Esophagus squamous epithelium (tissue), 5 donors: ENCODE results near the gene ATP2A3. TPM values are rescaled to one million over a fixed set of nuclear protein-coding genes. Genes with fewer than 3 reads are reported as not detected.
A peak's percentile ranks its signal among the peaks of the same experiment; 100 is the strongest.

Experiments used
- DNase-seq: peaks from one replicate; lab custom pipeline; 2025; lab: John Stamatoyannopoulos, UW
- H3K27ac ChIP-seq, 4 donors: fragments of 200-600 bp; sonication (generic); one replicate each; pipeline ENCODE4 v1.5.1; 2016 to 2019; ENCODE audit warnings: mild to moderate bottlenecking in 1 of 4
- H3K27me3 ChIP-seq, 4 donors: fragments of 200-600 bp; sonication (generic); 1 replicate in 3 of 4; 2 replicates in 1 of 4; pipeline versions ENCODE4 v1.5.1 to v1.6.0; 2017 to 2021; ENCODE audit warnings: antibody characterized with exemption in 1 of 4
- H3K36me3 ChIP-seq, 3 donors: fragments of 200-600 bp; sonication (generic); one replicate each; pipeline ENCODE4 v1.5.1; 2016 to 2019
- H3K4me1 ChIP-seq, 3 donors: fragments of 200-600 bp; sonication (generic); one replicate each; pipeline ENCODE4 v1.5.1; 2017 to 2019
- H3K4me3 ChIP-seq, 4 donors: fragments of 200-600 bp; sonication (generic); 1 replicate in 3 of 4; 2 replicates in 1 of 4; pipeline ENCODE4 v1.5.1; 2016 to 2019; ENCODE audit warnings: mild to moderate bottlenecking in 2 of 4, moderate library complexity in 1 of 4
- H3K9me3 ChIP-seq, 3 donors: fragments of 200-600 bp; sonication (generic); one replicate each; pipeline ENCODE4 v1.5.1; 2016 to 2019
- POLR2A ChIP-seq, 4 donors: fragments of 450-650 bp; IDR thresholded peaks; one replicate each; pipeline ENCODE4 v1.6.1; 2017; ENCODE audit warnings: antibody characterized with exemption in 4 of 4, mild to moderate bottlenecking in 4 of 4, moderate library complexity in 3 of 4
- WGBS, 2 donors: methylation state at CpG; one replicate each; pipeline ENCODE4 v1.1.5; 2018; 5-methylcytosine and 5-hydroxymethylcytosine counted together
- intact Hi-C: fragments of 100-400 bp; cut with DNase I; formaldehyde crosslinking; loops from one replicate; pipeline ENCODE4 v1.15.0; 2022
- total RNA-seq, 4 donors: library from RNA; depleted of rRNA; stranded (reverse); fragments of >200 nt; gene quantifications; one replicate each; pipeline ENCODE4 v1.1.0, GENCODE V29; 2016
- TF ChIP-seq, protein P1 (sequence below), 6 experiments: fragments of 450-650 bp in 4 of 6; fragments of 200-600 bp in 2 of 6; sonication (generic) in 2 of 6; IDR thresholded peaks; one replicate each; pipeline ENCODE4 v1.5.1; 2016 to 2019; ENCODE audit warnings: antibody characterized with exemption in 6 of 6, mild to moderate bottlenecking in 4 of 6, moderate library complexity in 4 of 6
- donor health status: DM: yes; HTN: yes; CAD: no.

The ATP2A3 gene
- total RNA-seq, 4 donors from 2014 or later: 2.7 to 9.9 (median 5.3) TPM

DNA sequence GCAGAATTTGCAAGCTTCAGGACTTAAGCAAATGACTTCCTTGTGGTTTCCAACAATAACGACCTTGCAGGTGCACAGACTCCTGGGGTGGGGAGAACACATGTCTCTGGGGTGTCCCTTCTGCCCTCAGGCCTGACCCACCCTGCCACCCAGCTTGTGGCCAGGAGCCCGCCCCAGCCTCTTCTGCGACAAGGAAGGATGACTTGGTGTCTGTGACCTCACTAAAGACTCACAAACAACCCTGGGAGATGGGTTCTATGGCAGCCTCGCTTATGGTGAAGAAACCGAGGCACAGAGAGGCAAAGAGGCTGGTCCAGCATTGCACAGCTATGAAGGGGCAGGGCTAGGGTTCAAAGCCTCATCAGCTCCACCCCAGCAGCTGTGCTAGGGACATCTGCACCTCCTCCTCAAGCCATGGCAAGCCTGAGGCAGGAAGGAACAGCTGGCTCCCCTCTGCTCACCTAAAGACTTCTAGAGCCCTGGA, 2.6 kb downstream of the ATP2A3 start:
- peak; percentile 40 for DNase-seq
- Histone ChIP-seq H3K27ac (peak overlapping the region in 2 of 4 donors; percentile 28 to 29), H3K36me3 (no peaks in the 10 kb centered on the region), H3K4me1 (peaks cover 24 to 77% (median 28%) of the 10 kb centered on the region in 3 donors), H3K4me3 (peak overlapping the region in 2 of 4 donors; percentile 5 to 84), H3K9me3 (no peaks in the 10 kb centered on the region), H3K27me3 (peaks cover 3 to 47% (median 6%) of the 10 kb centered on the region in 4 donors)
- intact Hi-C loops: no loop called here
- TF ChIP-seq, protein P1, sequence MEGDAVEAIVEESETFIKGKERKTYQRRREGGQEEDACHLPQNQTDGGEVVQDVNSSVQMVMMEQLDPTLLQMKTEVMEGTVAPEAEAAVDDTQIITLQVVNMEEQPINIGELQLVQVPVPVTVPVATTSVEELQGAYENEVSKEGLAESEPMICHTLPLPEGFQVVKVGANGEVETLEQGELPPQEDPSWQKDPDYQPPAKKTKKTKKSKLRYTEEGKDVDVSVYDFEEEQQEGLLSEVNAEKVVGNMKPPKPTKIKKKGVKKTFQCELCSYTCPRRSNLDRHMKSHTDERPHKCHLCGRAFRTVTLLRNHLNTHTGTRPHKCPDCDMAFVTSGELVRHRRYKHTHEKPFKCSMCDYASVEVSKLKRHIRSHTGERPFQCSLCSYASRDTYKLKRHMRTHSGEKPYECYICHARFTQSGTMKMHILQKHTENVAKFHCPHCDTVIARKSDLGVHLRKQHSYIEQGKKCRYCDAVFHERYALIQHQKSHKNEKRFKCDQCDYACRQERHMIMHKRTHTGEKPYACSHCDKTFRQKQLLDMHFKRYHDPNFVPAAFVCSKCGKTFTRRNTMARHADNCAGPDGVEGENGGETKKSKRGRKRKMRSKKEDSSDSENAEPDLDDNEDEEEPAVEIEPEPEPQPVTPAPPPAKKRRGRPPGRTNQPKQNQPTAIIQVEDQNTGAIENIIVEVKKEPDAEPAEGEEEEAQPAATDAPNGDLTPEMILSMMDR (IDR thresholded peaks at IDR 0.05): no peak
- TF ChIP-seq POLR2A (IDR thresholded peaks at IDR 0.05): peak in 1 of 4 donors; percentile 20
- 76% methylated on average over 4 of the region's 5 CpGs; no CpG with 5 or more reads in 1 of the 2 donors for WGBS, 2 donors

GRCh38 chr17:3960764-3961163, 3.5 kb downstream of the ATP2A3 start:
- no peak for DNase-seq
- H3K4me3 ChIP-seq: peak overlapping the region in 1 of 4 donors; percentile 18
- H3K27ac ChIP-seq: peak overlapping the region in 2 of 4 donors; percentile 51 to 64
- peaks cover 3 to 45% (median 6%) of the 10 kb centered on the region in 4 donors for H3K27me3 ChIP-seq
- intact Hi-C loops: no loop called here
- no peaks in the 10 kb centered on the region for H3K9me3 ChIP-seq
- H3K36me3 ChIP-seq: no peaks in the 10 kb centered on the region
- WGBS, 2 donors: 62 to 72% methylated on average over 13 to 14 of the region's 14 CpGs
- TF ChIP-seq, protein P1 (IDR thresholded peaks at IDR 0.05): no peak
- no peak for TF ChIP-seq POLR2A (IDR thresholded peaks at IDR 0.05)
- peaks cover 24 to 78% (median 28%) of the 10 kb centered on the region in 3 donors for H3K4me1 ChIP-seq

DNA sequence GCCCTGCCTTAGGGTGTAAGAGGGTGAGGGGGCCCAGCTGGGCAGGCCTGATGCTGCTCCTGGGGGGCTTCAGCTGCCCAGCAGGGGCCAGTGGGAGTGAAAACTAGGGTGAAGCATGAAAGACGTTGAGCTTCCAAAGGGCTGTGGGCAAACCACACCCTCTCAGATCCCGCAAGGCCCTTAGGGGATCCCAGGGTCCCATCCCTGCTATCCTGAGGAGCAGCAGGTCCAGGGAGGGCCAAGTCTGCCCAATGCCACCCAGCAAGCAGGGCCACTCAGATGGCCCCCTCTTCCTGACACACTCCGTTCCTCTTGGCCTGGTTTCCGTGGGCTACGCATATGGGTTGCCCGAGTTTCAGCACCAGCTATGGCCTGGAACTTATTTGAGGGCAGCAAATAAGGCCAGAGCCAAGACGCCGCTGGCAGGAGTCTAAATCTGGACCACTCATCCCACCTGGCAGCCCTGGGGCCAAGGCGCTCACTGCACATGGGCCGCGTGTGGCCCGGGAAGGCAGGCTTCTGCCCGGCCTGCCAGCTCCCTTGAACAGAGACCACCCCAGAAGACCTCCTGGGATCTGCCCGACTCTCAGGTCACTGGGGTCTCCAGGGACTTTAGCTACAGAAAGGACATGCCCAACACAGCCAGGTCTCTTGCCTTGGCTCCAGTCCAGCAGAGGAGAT, 4.2 kb downstream of the ATP2A3 start:
- intact Hi-C loops: no loop called here
- TF ChIP-seq, protein P1 (IDR thresholded peaks at IDR 0.05): no peak
- no peak for TF ChIP-seq POLR2A (IDR thresholded peaks at IDR 0.05)
- Histone ChIP-seq H3K36me3 (no peaks in the 10 kb centered on the region), H3K9me3 (no peaks in the 10 kb centered on the region), H3K27ac (peak overlapping the region in 3 of 4 donors; percentile 39 to 64 (median 51)), H3K4me3 (no peak overlapping the region), H3K4me1 (peaks cover 19 to 78% (median 24%) of the 10 kb centered on the region in 3 donors), H3K27me3 (peaks cover 3 to 39% (median 6%) of the 10 kb centered on the region in 4 donors)
- WGBS, 2 donors: 100% methylated on average over 2 of the region's 14 CpGs; no CpG with 5 or more reads in 1 of the 2 donors
- DNase-seq: no peak

- 12 to 36% methylated on average over 3 to 4 of the region's 15 CpGs for WGBS, 2 donors
- H3K9me3 ChIP-seq: no peaks in the 10 kb centered on the region
- TF ChIP-seq POLR2A (IDR thresholded peaks at IDR 0.05): no peak
- TF ChIP-seq, protein P1 (IDR thresholded peaks at IDR 0.05): no peak
- peaks cover 20 to 77% (median 22%) of the 10 kb centered on the region in 3 donors for H3K4me1 ChIP-seq
- no peaks in the 10 kb centered on the region for H3K36me3 ChIP-seq
- DNase-seq: no peak
- peak overlapping the region in 2 of 4 donors; percentile 51 to 64 for H3K27ac ChIP-seq
- peaks cover 3 to 33% (median 6%) of the 10 kb centered on the region in 4 donors for H3K27me3 ChIP-seq
- no peak overlapping the region for H3K4me3 ChIP-seq
- intact Hi-C loops: no loop called here
These were observed 4.8 kb downstream of the ATP2A3 start for GRCh38 chr17:3959295-3959899.
